D721Med (cell line): Measurements from ENCODE around the gene OTOS.

Source experiments
- DNase-seq: peaks from one replicate; pipeline ENCODE4 v3.0.0; 2011; ENCODE audit warnings: low spot score; ENCODE audit not compliant: insufficient read length
- FAIRE-seq: peaks from 2 replicates; lab custom pipeline; 2011; peaks lifted over from hg19 to GRCh38; lab: Jason Lieb, UNC
- TF ChIP-seq, protein P1 (sequence below): IDR thresholded peaks from 2 replicates; pipeline ENCODE4 v1.5.1; 2012; ENCODE audit warnings: mild to moderate bottlenecking, control low read depth; ENCODE audit not compliant: insufficient read depth; ENCODE audit errors: missing control alignments

OTOS gene

GRCh38 chr2:240174496-240174895 is 34.0 kb upstream of the OTOS start:
- TF ChIP-seq, protein P1, sequence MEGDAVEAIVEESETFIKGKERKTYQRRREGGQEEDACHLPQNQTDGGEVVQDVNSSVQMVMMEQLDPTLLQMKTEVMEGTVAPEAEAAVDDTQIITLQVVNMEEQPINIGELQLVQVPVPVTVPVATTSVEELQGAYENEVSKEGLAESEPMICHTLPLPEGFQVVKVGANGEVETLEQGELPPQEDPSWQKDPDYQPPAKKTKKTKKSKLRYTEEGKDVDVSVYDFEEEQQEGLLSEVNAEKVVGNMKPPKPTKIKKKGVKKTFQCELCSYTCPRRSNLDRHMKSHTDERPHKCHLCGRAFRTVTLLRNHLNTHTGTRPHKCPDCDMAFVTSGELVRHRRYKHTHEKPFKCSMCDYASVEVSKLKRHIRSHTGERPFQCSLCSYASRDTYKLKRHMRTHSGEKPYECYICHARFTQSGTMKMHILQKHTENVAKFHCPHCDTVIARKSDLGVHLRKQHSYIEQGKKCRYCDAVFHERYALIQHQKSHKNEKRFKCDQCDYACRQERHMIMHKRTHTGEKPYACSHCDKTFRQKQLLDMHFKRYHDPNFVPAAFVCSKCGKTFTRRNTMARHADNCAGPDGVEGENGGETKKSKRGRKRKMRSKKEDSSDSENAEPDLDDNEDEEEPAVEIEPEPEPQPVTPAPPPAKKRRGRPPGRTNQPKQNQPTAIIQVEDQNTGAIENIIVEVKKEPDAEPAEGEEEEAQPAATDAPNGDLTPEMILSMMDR: no peak
- no peak for DNase-seq
- FAIRE-seq: no peak

GRCh38 chr2:240172071-240172895 is 31.8 kb upstream of the OTOS start:
- no peak for FAIRE-seq
- no peak for DNase-seq
- TF ChIP-seq, protein P1: no peak

DNA sequence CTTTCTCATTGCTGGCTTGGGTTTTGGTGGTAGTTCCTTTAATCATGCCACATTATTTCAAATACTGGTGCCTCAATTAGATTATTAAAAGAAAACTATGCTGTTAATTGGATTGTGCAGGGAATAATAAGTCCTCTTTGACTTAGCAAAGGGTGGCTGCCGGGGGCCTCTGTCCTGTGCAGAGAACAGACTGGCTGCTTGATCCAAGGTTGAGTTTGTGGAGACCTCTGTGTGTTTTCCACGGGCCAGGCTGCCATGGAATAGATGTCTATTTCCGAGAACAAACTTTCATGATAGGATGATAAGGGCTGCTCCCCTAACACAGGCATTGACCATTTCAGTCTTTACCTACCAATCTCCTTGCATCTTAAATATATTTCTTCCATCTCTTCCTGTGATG is 30.4 kb upstream of the OTOS start:
- no peak for DNase-seq
- TF ChIP-seq, protein P1: no peak
- FAIRE-seq: no peak

DNA sequence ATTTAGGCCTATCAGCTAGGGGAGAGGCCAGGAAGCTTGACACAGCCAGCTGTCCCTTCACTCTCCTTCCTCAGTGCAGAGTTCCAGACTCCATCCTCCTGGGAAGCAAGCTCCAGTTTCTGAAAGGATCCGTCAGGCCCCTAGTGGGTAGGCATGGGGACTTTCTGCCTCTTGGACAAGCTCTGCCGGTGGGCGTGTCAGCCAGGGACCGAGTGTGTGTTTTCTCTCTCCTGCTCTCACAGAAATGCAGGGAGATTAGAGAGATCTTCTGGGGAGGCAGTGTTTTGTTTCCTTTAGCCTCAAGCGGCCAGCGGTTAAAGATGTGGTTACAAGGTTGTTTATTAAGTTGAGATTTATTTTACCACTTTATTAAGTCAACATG is 29.9 kb upstream of the OTOS start:
- TF ChIP-seq, protein P1: no peak
- FAIRE-seq (no peak), DNase-seq (no peak)

DNA sequence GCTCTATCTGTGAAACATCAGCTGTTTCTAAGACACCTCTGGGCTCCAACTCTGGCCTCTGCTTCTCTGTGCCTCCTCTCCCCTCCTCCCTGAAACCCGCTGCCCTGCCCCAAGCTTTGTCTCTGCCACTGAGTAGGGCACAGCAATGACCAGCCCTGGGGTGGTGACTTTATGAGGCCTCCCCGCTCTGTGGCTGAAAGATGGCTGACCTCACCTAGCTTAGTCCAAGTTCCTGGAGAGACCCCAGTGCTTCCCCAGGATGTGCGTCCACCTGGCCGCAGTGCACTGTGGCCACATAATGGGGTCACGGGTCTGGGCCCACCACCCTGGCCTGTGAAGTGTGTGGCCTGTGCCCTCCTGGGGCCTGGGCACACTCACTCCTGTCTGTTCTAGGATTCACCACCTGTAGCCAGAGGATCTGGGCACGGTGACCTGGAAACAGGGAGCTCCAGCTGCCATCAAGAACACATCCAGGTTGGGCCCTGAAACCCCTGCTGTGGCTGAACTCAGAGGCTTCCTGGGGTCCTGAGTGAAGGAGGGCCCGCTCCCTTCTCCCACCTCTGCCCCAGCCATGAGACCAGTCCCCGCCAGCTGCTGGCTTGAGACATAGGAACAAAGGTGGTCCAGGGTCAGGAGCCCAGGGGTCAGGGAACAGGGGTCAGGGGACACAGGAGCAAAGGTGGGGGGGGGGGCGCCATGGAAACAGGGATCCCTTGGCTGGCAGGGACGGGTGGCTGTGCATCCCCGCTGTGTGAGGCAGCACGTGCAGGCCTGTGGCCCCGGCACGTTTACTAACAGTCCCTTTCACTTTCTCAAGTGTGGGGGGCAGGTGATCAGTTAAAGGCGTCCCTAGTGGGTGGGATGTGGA is 29.3 kb upstream of the OTOS start:
- no peak for DNase-seq
- TF ChIP-seq, protein P1: no peak
- no peak for FAIRE-seq

DNA sequence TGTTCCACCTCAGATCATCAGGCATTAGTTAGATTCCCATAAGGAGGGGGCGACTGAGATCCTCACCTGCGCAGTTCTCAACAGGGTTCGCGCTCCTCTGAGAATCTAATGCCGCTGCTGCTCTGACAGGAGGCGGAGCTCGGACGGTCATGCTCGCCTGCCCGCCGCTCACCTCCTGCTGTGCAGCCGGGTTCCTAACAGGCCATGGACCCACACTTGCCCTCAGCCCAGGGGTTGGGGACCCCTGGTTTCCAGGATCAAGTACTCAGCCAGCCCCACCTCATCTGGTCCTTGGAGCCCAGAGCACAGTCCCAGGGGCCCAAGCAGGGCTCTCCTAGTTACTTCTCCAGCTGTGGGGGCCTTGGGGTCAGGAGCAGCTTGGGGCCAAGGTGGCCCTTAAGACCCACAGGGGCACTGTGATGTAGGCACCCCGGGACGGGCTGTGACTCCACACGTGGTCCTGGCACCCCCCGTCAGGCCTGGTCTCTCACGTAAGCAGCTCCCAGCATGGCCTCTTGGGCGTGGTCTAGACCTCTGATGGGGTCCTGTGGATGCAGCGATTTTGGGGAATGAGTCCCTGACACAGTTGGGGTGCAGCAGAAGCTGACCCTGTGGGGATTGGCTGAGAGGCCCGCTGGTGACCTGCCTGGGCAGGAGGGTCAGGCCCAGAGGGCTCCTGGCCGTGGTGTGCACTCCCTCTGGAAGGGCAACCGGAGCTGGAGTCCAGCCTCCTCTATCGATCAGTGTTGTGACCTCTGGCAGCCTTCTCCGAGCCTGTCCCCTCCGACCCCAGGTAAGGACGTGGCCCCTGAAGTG is 28.3 kb upstream of the OTOS start:
- FAIRE-seq (no peak), DNase-seq (no peak)
- TF ChIP-seq, protein P1: no peak
